Erythroblast (primary cell): ENCODE measurements around the gene SZRD1.

ENCODE experiments used
- GATA1 ChIP-seq: IDR thresholded peaks from 2 replicates; pipeline ENCODE4 v1.6.1; 2011; ENCODE audit warnings: low read depth, mild to moderate bottlenecking, control low read depth, low read length, moderate library complexity
- POLR2A ChIP-seq: IDR thresholded peaks from 2 replicates; pipeline ENCODE4 v1.6.1; 2011; ENCODE audit warnings: mild to moderate bottlenecking, low read length

DNA sequence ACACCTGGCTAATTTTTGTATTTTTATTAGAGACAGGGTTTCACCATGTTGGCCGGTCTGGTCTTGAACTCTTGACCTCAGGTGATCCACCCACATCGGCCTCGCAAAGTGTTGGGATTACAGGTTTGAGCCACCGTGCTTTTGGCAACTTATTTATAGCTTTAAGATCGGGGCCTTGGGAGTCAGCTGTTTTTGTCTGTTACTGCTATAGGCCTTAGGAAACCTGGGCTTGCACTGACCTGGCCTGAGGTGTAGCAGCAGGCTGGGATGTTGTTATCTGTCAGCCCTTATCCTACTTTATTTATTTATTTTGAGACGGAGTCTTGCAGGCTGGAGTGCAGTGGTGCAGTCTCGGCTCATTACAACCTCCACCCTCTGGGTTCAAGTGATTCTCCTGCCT lies 11.4 kb downstream of the SZRD1 start:
- no peak for TF ChIP-seq POLR2A
- no peak for TF ChIP-seq GATA1
